ENCODE measurements around the gene MFSD6L.

MFSD6L gene

GRCh38 chr17:8785547-8786413 is 13.4 kb downstream of the MFSD6L start:
- peak; percentile 62 for DNase-seq (ENCODE audit: low spot score)
- peak; percentile 75 for TF ChIP-seq CTCF (IDR thresholded peaks at IDR 0.05; ENCODE audit: extremely low read depth, insufficient read depth, missing control alignments)
- in situ Hi-C loops (cut with MboI; ENCODE audit: low pct_unique_long_range_greater_than_20kb, low sequenced_read_pairs, unreplicated experiment) = no loop called here

GRCh38 chr17:8782176-8782575 is 17.0 kb downstream of the MFSD6L start:
- no peak for TF ChIP-seq CTCF (IDR thresholded peaks at IDR 0.05; ENCODE audit: extremely low read depth, insufficient read depth, missing control alignments)
- in situ Hi-C loops (cut with MboI; ENCODE audit: low pct_unique_long_range_greater_than_20kb, low sequenced_read_pairs, unreplicated experiment) = no loop called here
- no peak for DNase-seq (ENCODE audit: low spot score)

- in situ Hi-C loops (cut with MboI; ENCODE audit: low pct_unique_long_range_greater_than_20kb, low sequenced_read_pairs, unreplicated experiment) = no loop called here
- no peak for DNase-seq (ENCODE audit: low spot score)
- TF ChIP-seq CTCF (IDR thresholded peaks at IDR 0.05; ENCODE audit: extremely low read depth, insufficient read depth, missing control alignments) = no peak
These were observed 17.4 kb downstream of the MFSD6L start for GRCh38 chr17:8781776-8782175.

GRCh38 chr17:8776881-8777280 is 22.3 kb downstream of the MFSD6L start:
- in situ Hi-C loops (cut with MboI; ENCODE audit: low pct_unique_long_range_greater_than_20kb, low sequenced_read_pairs, unreplicated experiment) = no loop called here
- DNase-seq (ENCODE audit: low spot score) = no peak
- TF ChIP-seq CTCF (IDR thresholded peaks at IDR 0.05; ENCODE audit: extremely low read depth, insufficient read depth, missing control alignments) = no peak

- in situ Hi-C loops (cut with MboI; ENCODE audit: low pct_unique_long_range_greater_than_20kb, low sequenced_read_pairs, unreplicated experiment) = no loop called here
- no peak for DNase-seq (ENCODE audit: low spot score)
- no peak for TF ChIP-seq CTCF (IDR thresholded peaks at IDR 0.05; ENCODE audit: extremely low read depth, insufficient read depth, missing control alignments)
These were observed 22.9 kb downstream of the MFSD6L start for GRCh38 chr17:8776248-8776647.

- TF ChIP-seq CTCF (IDR thresholded peaks at IDR 0.05; ENCODE audit: extremely low read depth, insufficient read depth, missing control alignments) = no peak
- DNase-seq (ENCODE audit: low spot score) = no peak
- in situ Hi-C loops (cut with MboI; ENCODE audit: low pct_unique_long_range_greater_than_20kb, low sequenced_read_pairs, unreplicated experiment) = loop anchor here (25.0 kb wide), 1 partner anchor 354 kb away; no protein-coding TSS in a partner anchor
These were observed 32.4 kb downstream of the MFSD6L start for GRCh38 chr17:8766731-8767130.
